Midbrain (tissue), 1 donor: Measurements from ENCODE around the gene TPX2.
"Not testable (repeated sequence)": the region's sequence is repeated elsewhere in the genome, so short reads cannot be mapped to it uniquely, and the experiment has no call there.

ENCODE experiments used
- DNase-seq: peaks from one replicate; lab custom pipeline; 2025; lab: John Stamatoyannopoulos, UW

TPX2 gene

DNA sequence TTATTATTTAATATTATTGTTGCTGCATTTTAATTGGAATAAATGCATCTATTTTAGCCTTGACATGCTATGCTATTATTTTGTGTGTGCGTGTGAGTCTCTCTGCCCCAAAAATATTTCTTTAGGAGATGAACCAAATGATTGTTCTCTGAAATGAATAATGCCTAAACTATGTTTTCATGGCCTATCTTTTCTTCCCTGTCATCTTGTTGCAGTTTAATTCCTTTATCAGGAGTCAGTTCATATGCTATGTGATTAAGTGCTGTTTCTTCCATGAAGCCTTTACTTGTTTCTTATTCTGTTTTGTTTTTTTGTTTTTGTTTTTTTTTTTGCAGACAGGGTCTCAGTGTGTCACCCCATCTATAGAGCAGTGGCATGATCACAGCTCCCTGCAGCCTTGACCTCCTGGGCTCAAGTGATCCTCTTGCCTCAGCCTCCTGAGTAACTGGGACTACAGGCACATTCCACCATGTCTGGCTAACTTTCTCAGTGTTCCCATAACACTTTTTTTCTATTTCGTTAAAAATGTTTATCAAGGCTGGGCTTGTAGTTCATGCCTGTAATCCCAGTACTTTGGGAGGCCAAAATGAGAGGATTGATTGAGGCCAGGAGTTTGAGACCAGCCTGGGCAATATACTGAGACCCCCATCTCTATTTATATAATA, 25.7 kb downstream of the TPX2 start:
- no peak for DNase-seq

DNA sequence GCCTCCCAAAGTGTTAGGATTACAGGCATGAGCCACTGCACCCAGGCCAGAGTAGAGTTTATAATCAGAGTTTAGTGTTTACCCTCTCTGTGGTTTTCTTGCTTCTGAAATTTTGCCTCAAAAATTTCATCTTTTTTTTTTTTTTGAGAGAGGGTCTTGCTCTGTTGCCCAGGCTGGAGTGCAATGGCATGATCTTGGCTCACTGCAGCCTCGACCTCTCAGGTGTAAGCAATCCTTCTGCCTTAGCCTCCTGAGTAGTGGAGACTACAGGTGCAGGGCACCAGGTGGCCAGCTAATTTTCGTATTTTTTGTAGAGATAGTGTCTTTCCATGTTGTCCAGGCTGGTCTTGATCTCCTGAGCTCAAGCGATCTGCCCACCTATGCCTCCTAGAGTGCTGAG, 28.7 kb downstream of the TPX2 start:
- DNase-seq = no peak

DNA sequence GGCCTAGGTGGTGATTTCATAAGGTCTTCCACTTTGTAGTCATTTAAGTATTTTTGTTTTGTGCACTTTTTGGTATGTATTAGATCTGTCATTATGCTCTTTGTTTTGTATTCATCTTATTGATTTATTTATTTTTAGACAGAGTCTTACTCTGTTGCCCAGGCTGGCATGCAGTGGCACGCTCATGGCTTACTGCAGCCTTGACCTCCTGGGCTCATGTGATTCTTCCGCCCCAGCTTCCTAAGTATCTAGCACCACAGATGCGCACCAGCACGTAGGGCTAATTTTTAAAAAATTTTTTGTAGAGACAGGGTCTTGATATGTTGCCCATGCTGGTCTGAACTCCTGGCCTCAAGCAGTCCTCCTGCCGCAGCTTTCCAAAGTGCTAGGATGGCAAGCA, 30.6 kb downstream of the TPX2 start:
- DNase-seq = no peak

DNA sequence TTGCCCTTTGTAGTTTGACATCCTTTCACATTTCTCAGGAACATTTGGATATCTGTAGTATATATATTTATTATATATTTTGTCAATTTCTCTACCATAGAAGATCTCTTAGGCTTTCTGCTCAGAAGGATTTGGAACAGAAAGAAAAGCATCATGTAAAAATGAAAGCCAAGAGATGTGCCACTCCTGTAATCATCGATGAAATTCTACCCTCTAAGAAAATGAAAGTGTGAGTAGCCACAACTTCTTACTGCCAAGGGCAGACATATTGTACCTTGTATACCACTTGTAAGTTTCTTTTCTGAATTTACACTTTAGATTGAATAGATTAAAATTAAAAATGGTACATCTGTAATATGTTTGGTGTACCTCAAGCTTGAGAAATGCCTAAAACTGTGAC, 31.2 kb downstream of the TPX2 start:
- DNase-seq = no peak

DNA sequence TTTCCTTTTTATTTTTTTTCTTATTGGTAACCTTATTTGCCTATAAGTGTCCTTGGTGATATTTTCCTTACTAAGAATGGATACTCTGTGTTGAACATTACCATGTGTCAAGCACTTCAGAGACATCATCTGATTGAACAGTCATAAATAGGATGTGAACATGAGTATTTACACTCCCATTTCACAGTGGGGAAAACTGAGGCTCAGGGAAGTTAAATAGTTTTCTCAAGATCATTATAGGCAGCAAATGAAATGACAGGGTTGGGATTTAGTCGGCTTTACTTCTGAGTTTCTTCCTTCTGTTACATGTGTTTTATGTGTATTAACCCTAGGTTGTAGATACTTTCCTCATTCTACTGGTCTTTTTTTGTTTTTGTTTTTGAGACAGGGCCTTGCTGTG, 35.3 kb downstream of the TPX2 start:
- no peak for DNase-seq

DNA sequence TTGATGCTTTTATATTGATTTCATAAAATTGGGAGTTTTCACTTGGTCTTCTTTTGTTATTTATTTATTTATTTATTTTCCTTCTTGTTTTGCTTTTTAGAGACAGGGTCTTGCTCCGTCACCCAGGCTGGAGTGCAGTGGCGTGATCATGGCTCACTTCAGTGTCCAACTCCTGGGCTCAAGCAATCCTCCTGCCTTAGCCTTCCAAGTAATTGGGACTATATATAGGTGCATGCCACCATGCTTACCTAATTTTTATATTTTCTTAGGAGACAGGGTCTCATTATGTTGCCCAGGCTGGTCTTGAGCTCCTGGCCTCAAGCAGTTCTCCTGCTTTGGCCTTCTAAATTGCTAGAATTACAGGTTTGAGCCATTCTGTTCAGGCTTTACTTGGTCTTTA, 41.7 kb downstream of the TPX2 start:
- no peak for DNase-seq

DNA sequence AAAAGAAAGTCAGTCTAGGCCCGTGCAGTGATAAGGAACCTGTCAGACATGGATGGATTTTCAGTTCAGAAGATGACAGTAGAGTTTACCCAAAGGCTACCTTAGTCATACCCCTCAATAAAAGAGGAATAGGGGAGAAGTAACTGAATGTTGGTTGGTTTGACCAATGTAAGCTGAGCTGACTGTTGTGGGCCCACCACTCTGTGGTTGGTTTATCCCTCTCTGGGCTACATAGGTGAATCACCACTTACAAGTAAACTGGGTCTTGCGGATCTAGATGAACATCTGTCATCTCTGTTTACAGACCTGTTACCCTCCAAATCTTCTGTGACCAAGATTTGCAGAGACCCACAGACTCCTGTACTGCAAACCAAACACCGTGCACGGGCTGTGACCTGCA, 42.9 kb downstream of the TPX2 start:
- DNase-seq = no peak

DNA sequence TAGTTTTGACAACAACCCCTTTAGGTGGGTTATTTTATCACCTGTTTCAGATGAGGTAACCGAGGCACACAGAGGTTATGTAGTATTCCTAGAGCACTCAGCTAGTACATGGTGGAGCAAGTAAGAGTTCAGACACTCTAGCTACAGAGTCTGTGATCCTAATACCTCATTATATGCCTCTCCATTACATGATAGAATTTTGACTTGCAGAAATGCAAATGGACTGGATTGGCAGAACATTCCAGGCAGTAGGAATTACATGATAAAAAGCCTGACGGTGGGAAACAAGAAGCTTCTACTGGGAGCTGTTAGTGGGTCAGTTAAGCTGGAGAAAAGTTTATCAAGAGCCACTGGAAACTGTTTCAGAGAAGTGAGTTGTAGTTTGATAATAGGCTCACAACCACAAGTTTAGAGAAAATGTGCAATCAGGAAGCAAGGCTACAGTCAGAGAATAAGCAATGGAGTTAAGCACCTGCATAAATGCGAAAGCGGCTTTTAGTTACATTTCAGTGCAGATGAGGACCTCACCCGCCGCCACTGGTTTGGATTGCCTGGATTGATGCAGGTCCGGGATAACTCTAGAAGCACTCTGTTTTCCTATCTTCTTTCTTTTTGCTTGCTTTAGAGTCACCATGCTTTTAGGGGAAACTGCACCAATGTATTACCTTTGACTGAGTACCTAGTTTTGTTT, 45.4 kb downstream of the TPX2 start:
- no peak for DNase-seq

DNA sequence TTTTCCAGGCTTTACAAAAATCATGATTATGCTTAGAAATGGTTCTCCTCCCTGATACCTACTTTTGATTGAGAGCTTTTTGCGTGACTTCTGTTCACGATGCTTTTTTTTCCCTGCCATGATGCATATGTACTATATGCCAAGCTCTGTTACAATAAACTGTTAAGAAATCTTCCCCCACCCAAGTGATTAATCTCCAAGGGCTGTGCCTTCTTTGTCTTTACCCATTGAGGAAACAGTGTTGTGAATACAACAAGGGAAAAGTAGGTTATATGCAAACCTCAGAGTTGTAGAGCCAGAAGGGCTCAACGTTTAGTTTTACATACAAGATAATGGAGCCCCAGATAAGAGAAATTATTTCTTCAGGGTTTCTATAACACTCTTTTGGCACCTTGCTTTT, 46.0 kb downstream of the TPX2 start:
- no peak for DNase-seq

DNA sequence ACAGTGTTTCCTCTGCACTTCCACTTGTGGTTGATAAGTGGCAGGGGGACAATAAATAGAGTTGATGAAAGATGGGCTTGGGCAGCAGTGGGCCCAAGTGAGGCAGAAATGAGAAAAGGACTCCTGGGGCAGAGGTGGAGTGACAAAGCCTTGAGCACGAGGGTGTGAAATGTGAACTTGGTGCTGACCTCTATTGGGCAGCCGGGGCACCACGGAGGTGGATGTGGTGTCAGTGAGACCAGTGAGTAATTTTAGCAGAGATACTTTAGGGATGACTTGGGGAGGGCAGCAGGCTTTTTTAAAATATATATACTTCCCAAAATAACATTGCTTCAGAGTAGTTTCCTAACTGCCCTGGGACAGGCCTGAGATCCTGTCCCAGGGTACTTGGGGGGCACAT, 49.5 kb downstream of the TPX2 start:
- DNase-seq = no peak

DNA sequence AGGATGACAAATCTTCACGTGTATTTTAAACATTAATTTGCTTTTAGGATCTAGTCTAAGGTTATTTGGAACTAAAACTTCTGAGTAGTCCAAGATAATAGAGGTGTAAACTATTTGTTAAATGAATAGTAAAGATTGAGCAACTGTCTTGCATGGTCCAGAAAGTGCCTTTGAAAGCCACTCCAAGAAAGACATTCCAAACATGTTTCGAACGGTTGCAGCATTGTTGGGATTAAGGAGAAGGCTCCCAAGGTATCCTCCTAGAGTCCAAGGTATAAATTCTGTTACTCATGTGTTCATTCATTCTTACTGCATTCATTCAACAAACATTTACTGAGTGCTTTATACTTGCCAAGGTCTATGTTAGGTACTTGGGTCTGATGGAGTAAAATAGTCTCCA, 51.3 kb downstream of the TPX2 start:
- no peak for DNase-seq

DNA sequence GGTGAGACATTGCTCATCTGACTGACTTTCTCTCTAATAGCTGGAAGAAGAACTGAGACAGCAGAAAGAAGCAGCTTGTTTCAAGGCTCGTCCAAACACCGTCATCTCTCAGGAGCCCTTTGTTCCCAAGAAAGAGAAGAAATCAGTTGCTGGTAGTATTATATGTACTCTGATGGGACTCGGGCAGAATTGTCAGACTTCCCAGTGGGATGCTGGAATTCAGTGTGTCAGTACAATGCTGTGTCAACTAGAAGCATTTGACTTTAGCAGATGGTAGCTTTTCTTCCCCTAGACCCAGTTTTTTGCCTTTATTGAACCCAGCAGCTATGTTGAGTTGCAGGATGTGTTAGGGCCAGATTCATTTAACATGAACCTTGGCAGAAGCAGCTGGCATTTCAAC, 58.3 kb downstream of the TPX2 start:
- no peak for DNase-seq

DNA sequence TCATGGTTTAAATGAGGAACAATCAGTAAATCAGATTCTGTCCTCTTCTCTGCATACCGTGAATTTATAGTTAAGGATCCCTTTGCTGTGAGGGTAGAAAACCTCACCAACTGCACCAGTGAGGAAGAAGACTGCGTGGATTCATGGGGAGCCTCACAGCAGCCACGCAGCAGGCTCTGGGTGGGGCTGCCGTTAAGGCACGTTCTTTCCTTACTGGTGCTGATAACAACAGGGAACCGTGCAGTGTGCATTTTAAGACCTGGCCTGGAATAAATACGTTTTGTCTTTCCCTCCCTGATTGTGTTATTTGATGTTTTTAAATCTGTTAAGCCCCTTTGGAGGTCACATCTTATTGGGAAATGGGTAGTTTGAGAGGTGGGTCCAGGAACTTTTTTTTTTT, 62.4 kb downstream of the TPX2 start:
- no peak for DNase-seq

DNA sequence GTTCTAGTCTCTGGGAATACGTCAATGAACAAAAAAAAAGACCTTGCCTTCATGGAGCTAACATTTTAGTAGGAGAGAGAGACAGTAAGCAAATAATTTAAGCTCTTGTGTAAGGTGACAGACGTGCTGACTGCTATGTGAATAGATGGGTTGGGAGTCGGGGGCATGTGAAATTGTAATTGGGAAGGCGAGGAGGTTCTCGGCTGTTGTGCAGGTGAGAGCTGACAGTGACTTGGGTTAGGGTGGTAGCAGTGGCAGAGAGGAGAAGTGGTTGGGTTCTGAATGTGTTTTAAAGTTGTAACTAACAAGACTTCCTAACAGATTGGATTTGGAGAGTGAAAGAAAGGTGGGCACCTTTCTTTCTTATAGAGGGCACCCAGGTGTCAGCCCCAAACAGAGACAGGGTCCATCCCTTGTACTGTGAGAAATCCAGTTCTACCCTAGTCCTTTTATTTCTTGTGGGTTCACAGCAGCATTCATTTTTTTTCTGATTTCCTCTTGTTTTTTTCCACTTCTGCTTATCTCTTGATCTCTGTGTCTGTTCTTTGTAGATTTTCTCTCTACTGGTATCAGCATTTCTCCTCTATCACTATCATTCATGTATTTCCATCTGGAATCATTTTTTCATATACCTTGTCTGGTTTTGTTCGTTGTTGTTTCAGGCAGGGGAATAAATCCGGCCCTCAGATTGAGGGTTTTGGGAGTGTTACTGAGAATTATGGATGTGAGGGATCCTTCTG, 64.6 kb downstream of the TPX2 start:
- no peak for DNase-seq

DNA sequence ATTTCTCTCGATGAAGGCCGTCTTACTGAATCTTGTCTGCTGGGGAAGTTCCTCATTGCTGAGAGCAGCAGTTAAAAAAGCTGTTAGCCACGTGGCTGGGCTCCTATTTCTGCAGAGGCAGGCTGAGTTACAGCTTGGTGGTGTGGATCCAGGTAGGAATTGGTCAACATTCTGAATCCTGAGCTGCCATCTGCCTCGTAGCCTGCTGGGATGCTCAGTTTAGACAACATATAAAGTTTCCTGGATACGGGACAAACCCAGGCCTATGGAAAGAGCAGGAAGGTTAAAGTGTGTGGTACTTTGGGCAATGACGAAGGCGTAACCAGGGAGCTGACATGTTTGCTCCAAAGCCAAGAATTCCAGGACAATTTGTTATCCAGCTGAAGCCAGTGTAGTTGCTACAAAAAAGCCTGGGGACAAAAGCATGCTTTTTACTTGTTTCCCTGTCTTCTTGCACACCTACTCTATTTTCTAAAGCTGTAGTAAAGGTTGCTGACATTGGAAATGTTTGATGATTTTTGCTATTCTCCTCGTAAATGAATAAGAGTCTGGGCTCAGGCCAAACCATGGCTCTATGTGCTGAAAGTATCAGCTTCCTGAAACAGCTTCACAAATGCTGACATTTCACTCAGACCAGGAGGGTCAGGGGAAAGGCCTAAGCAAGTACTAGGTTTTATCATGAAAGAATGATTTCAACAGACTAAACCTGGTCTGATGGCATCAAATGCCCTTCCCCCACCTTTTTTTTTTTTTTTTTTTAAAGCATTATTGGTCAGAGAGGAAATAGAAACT, 67.7 kb downstream of the TPX2 start:
- DNase-seq = no peak

DNA sequence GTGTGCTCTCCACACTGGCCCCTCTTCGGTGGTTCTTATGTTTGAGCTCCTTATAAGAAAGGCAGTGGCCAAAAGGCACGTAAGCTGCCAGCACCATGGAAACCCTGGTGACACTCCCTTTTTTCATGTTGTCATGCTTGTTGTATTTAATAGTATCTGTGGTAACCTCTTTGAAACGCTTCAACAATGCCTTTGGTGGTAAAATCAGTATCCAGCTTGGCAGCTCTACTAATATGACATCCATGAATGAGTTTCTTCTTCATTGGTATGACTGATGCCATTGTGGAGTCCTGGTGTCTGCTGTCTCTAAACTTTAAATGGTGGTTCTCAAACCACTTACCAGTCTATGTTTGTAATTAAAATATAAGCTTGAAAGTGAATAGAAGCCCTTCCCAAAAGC, 69.4 kb downstream of the TPX2 start:
- DNase-seq = no peak

DNA sequence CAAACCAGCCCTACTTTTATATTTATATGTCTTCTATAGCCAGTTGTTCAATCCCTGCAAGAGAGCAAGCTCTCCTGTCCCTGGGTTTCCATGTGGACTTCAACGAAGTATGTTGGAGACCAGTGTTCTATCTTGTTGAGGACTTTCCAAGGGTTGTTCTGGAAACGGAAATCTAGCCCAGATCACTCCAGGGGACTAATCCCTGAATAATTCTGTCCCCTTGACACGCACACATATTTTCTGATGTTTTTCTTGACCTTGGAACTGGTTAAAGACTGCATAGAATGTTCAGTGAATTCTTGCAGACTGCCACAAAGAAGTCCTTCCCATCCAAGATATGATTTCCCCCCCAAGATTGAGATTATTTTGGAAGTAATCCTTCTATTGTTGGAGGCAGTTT, 70.6 kb downstream of the TPX2 start:
- DNase-seq = no peak

DNA sequence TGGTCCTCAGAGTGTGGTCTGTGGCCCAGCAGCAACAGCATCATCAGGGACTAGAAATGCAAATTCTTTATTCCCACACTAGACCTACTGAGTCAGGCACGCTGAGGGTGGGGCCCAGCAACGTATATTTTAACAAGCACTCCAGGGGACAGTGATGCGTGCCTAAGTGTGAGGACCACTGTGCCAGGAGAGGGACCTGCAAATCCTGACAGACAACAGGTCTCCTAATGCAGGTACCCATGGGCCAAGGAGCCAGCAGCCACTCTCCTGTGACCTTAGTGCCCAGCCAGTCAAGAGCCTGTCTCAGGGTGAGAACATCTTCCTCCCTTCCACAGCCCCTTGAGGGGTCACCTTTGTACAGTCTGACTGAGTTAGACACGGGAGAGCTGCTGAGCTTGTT, 72.1 kb downstream of the TPX2 start:
- DNase-seq = no peak

DNA sequence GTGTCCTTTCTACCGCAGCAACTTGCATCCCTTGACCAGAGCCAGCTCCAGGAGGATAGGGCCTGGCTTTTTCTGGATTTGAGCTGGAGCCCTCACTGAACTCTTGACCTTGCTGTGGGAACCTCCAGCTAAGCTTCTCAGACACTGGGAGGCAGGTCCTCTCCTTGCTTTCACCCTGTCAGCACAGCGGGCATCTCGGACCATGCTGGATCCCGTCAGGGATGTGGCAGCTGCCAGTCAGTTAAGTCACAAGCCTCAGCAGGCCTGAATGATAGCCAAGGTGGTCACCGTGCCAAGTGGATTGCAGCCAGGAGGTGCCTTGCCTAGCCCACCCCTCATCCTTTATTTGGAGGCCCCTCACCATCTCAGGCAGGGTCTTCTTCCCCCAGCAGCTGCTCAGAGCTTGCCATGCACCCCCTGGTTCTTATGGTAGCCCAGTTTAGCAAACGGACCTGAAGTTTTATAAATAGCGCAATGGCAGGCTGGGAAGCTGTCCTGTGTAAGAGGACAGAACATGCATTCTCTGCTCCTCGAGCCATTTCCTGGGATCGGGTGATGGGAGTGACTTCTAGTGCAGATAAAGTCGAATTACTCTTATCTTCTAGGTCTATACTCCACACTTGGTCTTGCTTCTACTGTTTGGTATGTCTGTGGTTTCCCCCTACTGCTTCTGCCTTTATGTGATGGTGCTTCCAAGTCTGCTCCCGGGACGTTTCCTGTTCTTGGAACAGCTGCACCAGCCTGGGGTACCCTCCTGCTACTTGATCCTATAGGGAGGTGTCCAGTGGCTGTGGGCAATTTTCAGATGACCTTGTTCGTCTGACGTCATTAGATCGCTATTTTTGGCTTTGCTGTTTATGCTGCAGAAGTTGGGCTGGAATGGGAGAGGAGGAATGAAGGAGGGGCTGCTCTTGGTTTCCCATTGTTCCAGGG, 73.0 kb downstream of the TPX2 start:
- DNase-seq = no peak

DNA sequence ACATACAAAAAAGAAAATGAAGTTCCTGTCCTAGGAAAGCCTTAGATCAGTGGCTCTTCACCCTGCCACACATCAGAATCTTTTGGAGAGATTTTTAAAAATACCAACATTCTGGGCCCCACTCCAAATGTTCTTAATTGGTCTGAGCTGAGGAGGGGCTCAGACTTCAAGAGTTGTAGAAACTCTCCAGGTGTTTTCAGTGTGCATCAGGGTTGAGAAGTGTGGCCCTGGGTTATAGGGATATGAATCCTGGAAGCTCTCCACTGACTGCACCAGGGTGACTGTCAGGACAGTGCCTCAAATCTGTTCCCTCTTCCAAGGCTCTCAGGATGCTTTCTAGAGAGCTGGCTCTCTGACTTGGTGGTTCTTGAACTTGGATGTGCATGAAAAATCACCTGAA, 74.5 kb downstream of the TPX2 start:
- DNase-seq = no peak

DNA sequence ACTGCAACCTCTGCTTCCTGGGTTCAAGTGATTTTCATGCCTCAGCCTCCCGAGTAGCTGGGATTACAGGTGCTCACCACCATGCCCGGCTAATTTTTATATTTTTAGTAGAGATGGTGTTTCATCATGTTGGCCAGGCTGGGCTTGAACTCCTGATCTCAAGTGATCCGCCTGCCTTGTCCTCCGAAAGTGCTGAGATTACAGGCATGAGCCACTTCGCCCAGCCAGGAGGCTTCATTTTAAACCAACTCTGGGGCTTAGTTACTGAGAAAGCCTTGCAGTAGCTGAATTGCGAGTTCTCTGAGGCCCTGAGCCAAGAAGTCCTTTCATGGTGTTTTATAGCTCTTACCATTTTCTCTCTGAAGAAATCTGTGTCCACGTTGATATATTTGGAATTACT, 75.1 kb downstream of the TPX2 start:
- DNase-seq = not testable (repeated sequence)
